ENCODE measurements around the gene A3GALT2. TPM values are rescaled to one million over a fixed set of nuclear protein-coding genes. Genes with fewer than 3 reads are reported as not detected.

The A3GALT2 gene
- total RNA-seq, 1 donor from 2014 or later, result not detected

GRCh38 chr1:33348194-33348593 lies 27.3 kb upstream of the A3GALT2 start:
- no peak for DNase-seq (ENCODE audit: low read depth)
- TF ChIP-seq CTCF (conservative IDR thresholded peaks at IDR 0.05; ENCODE audit: low read depth, low read length), result no peak

GRCh38 chr1:33347650-33347992 lies 26.7 kb upstream of the A3GALT2 start:
- H3K4me3 ChIP-seq (ENCODE audit: low read depth, low read length), result peak overlapping the region; percentile 75
- no peak for DNase-seq (ENCODE audit: low read depth)
- no peak for TF ChIP-seq CTCF (conservative IDR thresholded peaks at IDR 0.05; ENCODE audit: low read depth, low read length)

More at GRCh38 chr1:33348194-33348593, 27.3 kb upstream of the A3GALT2 start:
- peak overlapping the region; percentile 75 for H3K4me3 ChIP-seq (ENCODE audit: low read depth, low read length)

GRCh38 chr1:33346927-33347649 lies 26.2 kb upstream of the A3GALT2 start:
- TF ChIP-seq CTCF (conservative IDR thresholded peaks at IDR 0.05; ENCODE audit: low read depth, low read length), result no peak
- H3K4me3 ChIP-seq (ENCODE audit: low read depth, low read length), result peak overlapping the region; percentile 75
- DNase-seq (ENCODE audit: low read depth), result peak; percentile 71

- DNase-seq (ENCODE audit: low read depth), result no peak
- TF ChIP-seq CTCF (conservative IDR thresholded peaks at IDR 0.05; ENCODE audit: low read depth, low read length), result no peak
- H3K4me3 ChIP-seq (ENCODE audit: low read depth, low read length), result peak overlapping the region; percentile 75
These were observed 25.6 kb upstream of the A3GALT2 start for GRCh38 chr1:33346533-33346926.

- no peak for TF ChIP-seq CTCF (conservative IDR thresholded peaks at IDR 0.05; ENCODE audit: low read depth, low read length)
- DNase-seq (ENCODE audit: low read depth), result no peak
- peak overlapping the region; percentile 75 for H3K4me3 ChIP-seq (ENCODE audit: low read depth, low read length)
These were observed 24.1 kb upstream of the A3GALT2 start for GRCh38 chr1:33344896-33345560.

GRCh38 chr1:33343539-33343938 lies 22.6 kb upstream of the A3GALT2 start:
- no peak for DNase-seq (ENCODE audit: low read depth)
- H3K4me3 ChIP-seq (ENCODE audit: low read depth, low read length), result no peak overlapping the region
- no peak for TF ChIP-seq CTCF (conservative IDR thresholded peaks at IDR 0.05; ENCODE audit: low read depth, low read length)
